Lower leg skin (tissue), 3 donors: Measurements from ENCODE around the gene ZFP64.

Experiments
- CTCF ChIP-seq, 3 donors: fragments of 450-650 bp; IDR thresholded peaks; one replicate each; pipeline ENCODE4 v1.5.1; 2016; ENCODE audit warnings: antibody characterized with exemption in 3 of 3, mild to moderate bottlenecking in 3 of 3, moderate library complexity in 2 of 3
- POLR2A ChIP-seq, 2 donors: fragments of 450-650 bp; IDR thresholded peaks; one replicate each; pipeline ENCODE4 v1.6.1; 2016 to 2017; ENCODE audit warnings: antibody characterized with exemption in 2 of 2, mild to moderate bottlenecking in 1 of 2, moderate library complexity in 1 of 2

GRCh38 chr20:52105442-52106422 is 85.8 kb downstream of the ZFP64 start:
- TF ChIP-seq CTCF (IDR thresholded peaks at IDR 0.05) (no peak), POLR2A (IDR thresholded peaks at IDR 0.05) (no peak)
